CD14-positive monocyte (primary cell): ENCODE data around the gene JCAD. TPM values are rescaled to one million over a fixed set of nuclear protein-coding genes. Genes with fewer than 3 reads are reported as not detected.
"Not testable (repeated sequence)": the region's sequence is repeated elsewhere in the genome, so short reads cannot be mapped to it uniquely, and the experiment has no call there.

Experiments used
- DNase-seq, 3 donors: peaks; one replicate each; pipeline ENCODE4 v3.0.0-alpha.2; 2011 to 2022
- H2AFZ ChIP-seq: 2 replicates; pipeline ENCODE4 v1.6.0; 2012; ENCODE audit warnings: mild to moderate bottlenecking, low read depth, low read length, inconsistent platforms; ENCODE audit not compliant: insufficient read depth, poor library complexity, severe bottlenecking
- H3K27ac ChIP-seq, 2 donors: 1 replicate in 1 of 2; 2 replicates in 1 of 2; pipeline ENCODE4 v1.5.1; 2012 to 2013; ENCODE audit warnings: low read length in 2 of 2, control low read depth in 1 of 2, inconsistent platforms in 1 of 2, low read depth in 1 of 2, mild to moderate bottlenecking in 1 of 2
- H3K27me3 ChIP-seq, 2 donors: one replicate each; pipeline versions ENCODE4 v1.6.0 to v1.6.1; 2011 to 2013; ENCODE audit warnings: low read length in 2 of 2; ENCODE audit not compliant: control insufficient read depth in 2 of 2, insufficient read depth in 2 of 2
- H3K36me3 ChIP-seq, 2 donors: replicated peaks in 1 of 2; 1 replicate in 1 of 2; 2 replicates in 1 of 2; pipeline versions ENCODE4 v1.5.1 to v1.6.1; 2012 to 2013; ENCODE audit warnings: low read length in 2 of 2, control low read depth in 1 of 2, inconsistent platforms in 1 of 2, mild to moderate bottlenecking in 1 of 2; ENCODE audit not compliant: insufficient read depth in 2 of 2, control insufficient read depth in 1 of 2
- H3K4me1 ChIP-seq, 2 donors: 1 replicate in 1 of 2; 2 replicates in 1 of 2; pipeline versions ENCODE4 v1.5.1 to v1.6.1; 2012 to 2013; ENCODE audit warnings: low read length in 2 of 2, control low read depth in 1 of 2, inconsistent platforms in 1 of 2, mild to moderate bottlenecking in 1 of 2, moderate library complexity in 1 of 2; ENCODE audit not compliant: insufficient read depth in 2 of 2, control insufficient read depth in 1 of 2
- H3K4me2 ChIP-seq: replicated peaks from 2 replicates; pipeline ENCODE3; 2012; ENCODE audit warnings: low read length, moderate library complexity, mild to moderate bottlenecking; ENCODE audit not compliant: poor library complexity, severe bottlenecking; ENCODE audit errors: extremely low read depth
- H3K4me3 ChIP-seq, 3 experiments: fragments of 200-600 bp in 1 of 3; sonication (generic) in 1 of 3; replicated peaks in 1 of 3; 1 replicate in 2 of 3; 2 replicates in 1 of 3; pipeline ENCODE4 v1.5.1; 2011 to 2013; ENCODE audit warnings: low read length in 3 of 3, mild to moderate bottlenecking in 3 of 3, control low read depth in 2 of 3, low read depth in 2 of 3, inconsistent platforms in 1 of 3, moderate library complexity in 1 of 3
- H3K79me2 ChIP-seq: 2 replicates; pipeline ENCODE4 v1.6.0; 2012; ENCODE audit warnings: mild to moderate bottlenecking, control low read depth, inconsistent platforms, low read length, moderate library complexity; ENCODE audit not compliant: insufficient read depth
- H3K9ac ChIP-seq: 2 replicates; pipeline ENCODE4 v1.6.0; 2017; ENCODE audit warnings: low read length, mild to moderate bottlenecking; ENCODE audit not compliant: insufficient read depth, poor library complexity, severe bottlenecking
- H3K9me3 ChIP-seq, 2 donors: replicated peaks in 1 of 2; 1 replicate in 1 of 2; 2 replicates in 1 of 2; pipeline versions ENCODE4 v1.5.1 to v1.6.1; 2012 to 2013; ENCODE audit warnings: low read length in 2 of 2, control low read depth in 1 of 2; ENCODE audit not compliant: control insufficient read depth in 1 of 2, insufficient read depth in 1 of 2
- H4K20me1 ChIP-seq: 2 replicates; pipeline ENCODE4 v1.6.0; 2012; ENCODE audit warnings: mild to moderate bottlenecking, low read length, control low read depth, moderate library complexity; ENCODE audit not compliant: insufficient read depth
- H3K27ac Mint-ChIP-seq, 7 donors: one replicate each; pipeline ENCODE4 v1.8.0; 2020; ENCODE audit warnings: mild to moderate bottlenecking in 7 of 7, mixed read lengths in 7 of 7, moderate library complexity in 6 of 7, inconsistent platforms in 2 of 7
- H3K27me3 Mint-ChIP-seq, 3 donors: one replicate each; pipeline ENCODE4 v1.8.0; 2021 to 2022; ENCODE audit warnings: low read depth in 3 of 3, mild to moderate bottlenecking in 3 of 3, mixed read lengths in 3 of 3, moderate library complexity in 3 of 3, inconsistent platforms in 1 of 3
- H3K36me3 Mint-ChIP-seq, 2 donors: one replicate each; pipeline ENCODE4 v1.8.0; 2020; ENCODE audit warnings: mixed read lengths in 2 of 2, inconsistent platforms in 1 of 2, mild to moderate bottlenecking in 1 of 2
- H3K4me1 Mint-ChIP-seq: one replicate; pipeline ENCODE4 v1.8.0; 2020; ENCODE audit warnings: mild to moderate bottlenecking, mixed read lengths
- H3K4me3 Mint-ChIP-seq, 2 donors: one replicate each; pipeline ENCODE4 v1.8.0; 2020; ENCODE audit warnings: mild to moderate bottlenecking in 2 of 2, mixed read lengths in 2 of 2, moderate library complexity in 1 of 2
- H3K9me3 Mint-ChIP-seq, 7 donors: one replicate each; pipeline ENCODE4 v1.8.0; 2020 to 2022; ENCODE audit warnings: mixed read lengths in 7 of 7, mild to moderate bottlenecking in 6 of 7, moderate library complexity in 6 of 7, inconsistent platforms in 2 of 7
- WGBS: methylation state at CpG from one replicate; pipeline ENCODE4 v1.1.5; 2013; ENCODE audit warnings: missing lambda C conversion rate; ENCODE audit not compliant: insufficient coverage; 5-methylcytosine and 5-hydroxymethylcytosine counted together
- intact Hi-C, 2 donors: fragments of 100-400 bp; cut with micrococcal nuclease; formaldehyde crosslinking; loops; one replicate each; pipeline versions ENCODE4 v1.15.0 to v1.15.1; 2023
- polyA plus RNA-seq, 3 donors: library from polyadenylated mRNA; depleted of rRNA in 1 of 3; unstranded in 2 of 3; stranded (reverse) in 1 of 3; fragments of 300-500 nt in 2 of 3; fragments of >200 nt in 1 of 3; fragmentation: Illumina TruSeq in 2 of 3; gene quantifications; 1 replicate in 2 of 3; 2 replicates in 1 of 3; pipeline ENCODE4 v1.2.3, GENCODE V29; 2012 to 2021
- TF ChIP-seq, protein P1 (sequence below): fragments of 200-600 bp; IDR thresholded peaks from one replicate; pipeline ENCODE4 v1.8.0; 2022; ENCODE audit warnings: antibody characterized with exemption, mild to moderate bottlenecking

The JCAD gene
- polyA plus RNA-seq, 3 donors: not detected

- H3K27me3 Mint-ChIP-seq: peaks cover 0 to 4% (median 2%) of the 10 kb centered on the region in 3 donors
- Histone ChIP-seq H3K79me2 (no peaks in the 10 kb centered on the region), H2AFZ (no peak overlapping the region), H3K9ac (no peak overlapping the region), H3K4me1 (no peaks in the 10 kb centered on the region), H3K36me3 (no peaks in the 10 kb centered on the region), H3K27ac (no peak overlapping the region), H4K20me1 (no peaks in the 10 kb centered on the region), H3K9me3 (peaks cover 13 to 21% of the 10 kb centered on the region in 2 donors), H3K27me3 (no peaks in the 10 kb centered on the region), H3K4me3 (no peak overlapping the region), H3K4me2 (no peak overlapping the region)
- H3K27ac Mint-ChIP-seq: no peak overlapping the region
- H3K9me3 Mint-ChIP-seq: peaks cover 17 to 30% (median 22%) of the 10 kb centered on the region in 7 donors
- H3K4me1 Mint-ChIP-seq: no peaks in the 10 kb centered on the region
- intact Hi-C loops: no loop called here
- WGBS: no CpG with 5 or more reads among the region's 2 CpGs
- H3K36me3 Mint-ChIP-seq: no peaks in the 10 kb centered on the region
- TF ChIP-seq, protein P1, sequence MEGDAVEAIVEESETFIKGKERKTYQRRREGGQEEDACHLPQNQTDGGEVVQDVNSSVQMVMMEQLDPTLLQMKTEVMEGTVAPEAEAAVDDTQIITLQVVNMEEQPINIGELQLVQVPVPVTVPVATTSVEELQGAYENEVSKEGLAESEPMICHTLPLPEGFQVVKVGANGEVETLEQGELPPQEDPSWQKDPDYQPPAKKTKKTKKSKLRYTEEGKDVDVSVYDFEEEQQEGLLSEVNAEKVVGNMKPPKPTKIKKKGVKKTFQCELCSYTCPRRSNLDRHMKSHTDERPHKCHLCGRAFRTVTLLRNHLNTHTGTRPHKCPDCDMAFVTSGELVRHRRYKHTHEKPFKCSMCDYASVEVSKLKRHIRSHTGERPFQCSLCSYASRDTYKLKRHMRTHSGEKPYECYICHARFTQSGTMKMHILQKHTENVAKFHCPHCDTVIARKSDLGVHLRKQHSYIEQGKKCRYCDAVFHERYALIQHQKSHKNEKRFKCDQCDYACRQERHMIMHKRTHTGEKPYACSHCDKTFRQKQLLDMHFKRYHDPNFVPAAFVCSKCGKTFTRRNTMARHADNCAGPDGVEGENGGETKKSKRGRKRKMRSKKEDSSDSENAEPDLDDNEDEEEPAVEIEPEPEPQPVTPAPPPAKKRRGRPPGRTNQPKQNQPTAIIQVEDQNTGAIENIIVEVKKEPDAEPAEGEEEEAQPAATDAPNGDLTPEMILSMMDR: no peak
- no peak overlapping the region for H3K4me3 Mint-ChIP-seq
- no peak for DNase-seq
Observed at GRCh38 chr10:29980084-29980483, 79.3 kb downstream of the JCAD start.

- H3K4me3 Mint-ChIP-seq, H3K36me3 ChIP-seq, H3K27me3 ChIP-seq, H3K4me1 Mint-ChIP-seq, DNase-seq, H3K27me3 Mint-ChIP-seq, H3K27ac Mint-ChIP-seq, H3K4me1 ChIP-seq, H2AFZ ChIP-seq, intact Hi-C loops, H3K4me3 ChIP-seq, H3K27ac ChIP-seq, H4K20me1 ChIP-seq, H3K36me3 Mint-ChIP-seq, H3K9ac ChIP-seq, H3K79me2 ChIP-seq, H3K4me2 ChIP-seq: not testable (repeated sequence)
- peaks cover 17 to 34% (median 25%) of the 10 kb centered on the region in 7 donors for H3K9me3 Mint-ChIP-seq
- 100% methylated on average over 2 of the region's 2 CpGs for WGBS
- H3K9me3 ChIP-seq: peaks cover 13 to 21% of the 10 kb centered on the region in 2 donors
Observed at GRCh38 chr10:29979421-29979779, 80.0 kb downstream of the JCAD start.
